GM23248 (cell line): Measurements from ENCODE around the gene DTX3. TPM values are rescaled to one million over a fixed set of nuclear protein-coding genes. Genes with fewer than 3 reads are reported as not detected.

Experiments
- DNase-seq: peaks from one replicate; pipeline ENCODE4 v3.0.0-alpha.2; 2015
- H2AFZ ChIP-seq: fragments of 200-600 bp; sonication (generic); 2 replicates; pipeline ENCODE4 v1.6.1; 2016; ENCODE audit warnings: antibody characterized with exemption
- H3F3A ChIP-seq: fragments of 200-600 bp; sonication (generic); 2 replicates; pipeline ENCODE4 v1.6.1; 2016; ENCODE audit warnings: mild to moderate bottlenecking, antibody characterized with exemption, mixed run types; ENCODE audit not compliant: insufficient read depth
- H3K27ac ChIP-seq: fragments of 200-600 bp; sonication (generic); 2 replicates; pipeline ENCODE4 v1.5.1; 2016; ENCODE audit warnings: mild to moderate bottlenecking
- H3K27me3 ChIP-seq: fragments of 200-600 bp; sonication (generic); replicated peaks from 2 replicates; pipeline ENCODE4 v1.6.1; 2016; ENCODE audit warnings: mild to moderate bottlenecking; ENCODE audit not compliant: insufficient read depth
- H3K36me3 ChIP-seq: fragments of 200-600 bp; sonication (generic); 2 replicates; pipeline ENCODE4 v1.6.1; 2016; ENCODE audit warnings: low read depth, mild to moderate bottlenecking
- H3K4me1 ChIP-seq: fragments of 200-600 bp; sonication (generic); 2 replicates; pipeline ENCODE4 v1.6.1; 2016; ENCODE audit warnings: mild to moderate bottlenecking; ENCODE audit not compliant: insufficient read depth
- H3K4me2 ChIP-seq: fragments of 200-600 bp; sonication (generic); one replicate; pipeline ENCODE4 v1.6.1; 2016; ENCODE audit warnings: mild to moderate bottlenecking; ENCODE audit not compliant: unreplicated experiment
- H3K4me3 ChIP-seq: fragments of 200-600 bp; sonication (generic); 2 replicates; pipeline ENCODE4 v1.5.1; 2016; ENCODE audit warnings: mild to moderate bottlenecking
- H3K79me2 ChIP-seq: fragments of 200-600 bp; sonication (generic); 2 replicates; pipeline ENCODE4 v1.6.1; 2016; ENCODE audit warnings: mild to moderate bottlenecking; ENCODE audit not compliant: insufficient read depth
- H3K9ac ChIP-seq: fragments of 200-600 bp; sonication (generic); 2 replicates; pipeline ENCODE4 v1.6.1; 2016; ENCODE audit warnings: mild to moderate bottlenecking
- H3K9me2 ChIP-seq: fragments of 200-600 bp; sonication (generic); 2 replicates; pipeline ENCODE4 v1.6.1; 2016; ENCODE audit warnings: mixed run types, mild to moderate bottlenecking, moderate library complexity; ENCODE audit not compliant: insufficient read depth
- H3K9me3 ChIP-seq: fragments of 200-600 bp; sonication (generic); one replicate; pipeline ENCODE4 v1.6.1; 2017; ENCODE audit warnings: low read depth
- H4K20me1 ChIP-seq: fragments of 200-600 bp; sonication (generic); 2 replicates; pipeline ENCODE4 v1.6.0; 2016; ENCODE audit not compliant: insufficient read depth
- EZH2 ChIP-seq: fragments of 200-600 bp; sonication (generic); IDR thresholded peaks from 2 replicates; pipeline ENCODE4 v1.6.1; 2018; ENCODE audit warnings: antibody characterized with exemption, mild to moderate bottlenecking; ENCODE audit not compliant: insufficient read depth, poor library complexity, severe bottlenecking
- EZH2phosphoT487 ChIP-seq: fragments of 200-600 bp; sonication (generic); IDR thresholded peaks from 2 replicates; pipeline ENCODE4 v1.6.1; 2018; ENCODE audit warnings: antibody characterized with exemption, moderate library complexity, mild to moderate bottlenecking, low read depth; ENCODE audit not compliant: insufficient read depth
- WGBS, 2 experiments: methylation state at CpG; one replicate each; pipeline ENCODE4 v1.1.6; 2015 to 2017; ENCODE audit warnings: low lambda C conversion rate in 2 of 2, low coverage in 1 of 2; ENCODE audit errors: missing lambda C conversion rate in 2 of 2; 5-methylcytosine and 5-hydroxymethylcytosine counted together
- in situ Hi-C: fragments of 300-500 bp; cut with MboI; formaldehyde crosslinking; loops from 2 replicates; pipeline ENCODE4 v1.15.0; 2020
- polyA plus RNA-seq: library from polyadenylated mRNA; unstranded; fragments of >200 nt; fragmentation: Nextera tagmentation; extraction: Ambion mirVana; gene quantifications from 2 replicates; pipeline ENCODE4 v1.2.1, GENCODE V29; 2016
- total RNA-seq: library from RNA; depleted of rRNA; stranded (reverse); fragments of >200 nt; shearing (Covaris generic); gene quantifications from 2 replicates; pipeline ENCODE4 v1.2.3, GENCODE V29; 2014

DTX3 gene
- total and polyA plus RNA-seq, 2 experiments from 2014 or later: 7.7 to 19.6 TPM

DNA sequence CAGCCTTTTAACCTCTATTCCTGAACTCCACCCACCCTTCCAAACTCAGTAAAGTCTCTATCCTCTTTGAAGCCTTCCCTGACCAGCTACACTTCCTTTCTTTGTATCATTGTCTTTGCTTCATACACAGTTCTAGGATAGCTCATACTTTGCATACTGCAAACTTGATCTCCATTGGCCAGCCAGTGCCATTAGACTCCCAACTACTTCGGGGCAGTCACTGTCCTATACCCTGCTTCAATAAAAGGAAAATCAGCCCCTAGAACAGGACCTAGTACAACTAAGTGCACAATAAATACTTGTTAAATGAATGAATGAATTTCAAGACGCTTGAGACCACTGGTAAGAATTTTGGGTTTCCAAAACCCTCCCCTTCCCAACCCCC lies 14.2 kb upstream of the DTX3 start:
- peak overlapping the region; percentile 95 for H2AFZ ChIP-seq
- H3K4me1 ChIP-seq: peaks cover 15% of the 10 kb centered on the region
- no peaks in the 10 kb centered on the region for H4K20me1 ChIP-seq
- H3K9me2 ChIP-seq: no peaks in the 10 kb centered on the region
- H3K4me2 ChIP-seq: peak overlapping the region; percentile 94
- no peak for DNase-seq
- in situ Hi-C loops: no loop called here
- peak overlapping the region; percentile 78 for H3K9ac ChIP-seq
- H3K36me3 ChIP-seq: no peaks in the 10 kb centered on the region; the same call in 1 of the 2 replicates
- H3K9me3 ChIP-seq: no peaks in the 10 kb centered on the region
- 0 out of 2 replicates have a peak, but pooled peaks cover 5% of the 10 kb centered on the region for H3F3A ChIP-seq
- H3K27me3 ChIP-seq: peaks cover 6% of the 10 kb centered on the region; the same call in 1 of the 2 replicates
- peak overlapping the region; percentile 94 for H3K4me3 ChIP-seq
- TF ChIP-seq EZH2phosphoT487 (no peak), EZH2 (no peak)
- no peak overlapping the region for H3K27ac ChIP-seq
- H3K79me2 ChIP-seq: no peaks in the 10 kb centered on the region
- WGBS, 2 experiments: 0% methylated on average over 2 of the region's 2 CpGs

DNA sequence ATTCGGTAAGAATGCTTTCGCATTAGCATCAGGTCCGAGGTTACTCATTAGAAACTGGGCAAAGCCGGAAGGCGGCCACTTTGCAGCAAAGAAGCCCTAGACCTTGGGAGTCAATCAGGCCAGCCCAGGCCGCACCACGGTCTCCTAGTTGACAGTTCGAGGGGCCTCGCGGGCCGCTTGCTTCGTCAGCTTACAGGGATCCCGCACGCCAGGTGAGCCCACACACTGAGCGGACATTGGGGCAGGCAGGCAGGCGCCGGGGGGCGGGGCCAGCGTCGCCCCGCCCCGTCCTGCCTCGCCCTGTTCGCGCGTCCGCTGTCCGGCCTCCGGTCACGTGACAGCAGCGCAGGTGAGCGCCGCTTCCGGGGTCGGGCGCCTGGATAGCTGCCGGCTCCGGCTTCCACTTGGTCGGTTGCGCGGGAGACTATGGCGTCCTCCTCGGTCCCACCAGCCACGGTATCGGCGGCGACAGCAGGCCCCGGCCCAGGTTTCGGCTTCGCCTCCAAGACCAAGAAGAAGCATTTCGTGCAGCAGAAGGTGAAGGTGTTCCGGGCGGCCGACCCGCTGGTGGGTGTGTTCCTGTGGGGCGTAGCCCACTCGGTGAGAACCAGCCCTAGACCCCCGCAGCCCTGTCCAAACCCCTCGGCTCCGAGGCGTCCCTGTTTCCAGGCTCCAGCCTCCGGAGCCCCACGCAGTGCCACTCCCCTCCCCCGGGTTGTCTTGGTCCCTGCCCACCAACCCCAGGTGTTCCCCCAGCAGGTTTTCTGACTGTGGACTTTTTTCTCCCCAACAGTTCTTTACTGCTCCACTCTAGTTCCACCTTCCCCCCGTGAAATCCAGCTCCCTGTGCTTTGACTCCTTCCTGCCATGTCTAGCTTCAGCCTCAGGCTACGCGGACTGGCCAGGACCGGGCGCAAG lies 13.5 kb upstream of the DTX3 start, which contains the start of gene PIP4K2C:
TSS of gene PIP4K2C (plus strand) at position 329 of the 918 bp plus-strand sequence. CDS start at position 427, 98 bp downstream.
- DNase-seq: peak; percentile 78
- no peaks in the 10 kb centered on the region; the same call in 1 of the 2 replicates for H3K36me3 ChIP-seq
- peak within 1 kb of the TSS; percentile 94 for H3K4me3 ChIP-seq
- 0 out of 2 replicates have a peak, but pooled peaks cover 5% of the 10 kb centered on the region for H3F3A ChIP-seq
- no peaks in the 10 kb centered on the region for H3K79me2 ChIP-seq
- no peaks in the 10 kb centered on the region for H3K9me3 ChIP-seq
- H2AFZ ChIP-seq: peak within 1 kb of the TSS; percentile 95
- peak within 1 kb of the TSS; percentile 94 for H3K4me2 ChIP-seq
- peaks cover 6% of the 10 kb centered on the region; the same call in 1 of the 2 replicates for H3K27me3 ChIP-seq
- no peak for TF ChIP-seq EZH2
- no peak for TF ChIP-seq EZH2phosphoT487
- 3 to 4% methylated on average over 52 to 66 of the region's 69 CpGs for WGBS, 2 experiments
- peaks cover 15% of the 10 kb centered on the region for H3K4me1 ChIP-seq
- peak within 1 kb of the TSS; percentile 78 for H3K9ac ChIP-seq
- in situ Hi-C loops: no loop called here
- no peaks in the 10 kb centered on the region for H4K20me1 ChIP-seq
- no peaks in the 10 kb centered on the region for H3K9me2 ChIP-seq
- no peak within 1 kb of the TSS for H3K27ac ChIP-seq

DNA sequence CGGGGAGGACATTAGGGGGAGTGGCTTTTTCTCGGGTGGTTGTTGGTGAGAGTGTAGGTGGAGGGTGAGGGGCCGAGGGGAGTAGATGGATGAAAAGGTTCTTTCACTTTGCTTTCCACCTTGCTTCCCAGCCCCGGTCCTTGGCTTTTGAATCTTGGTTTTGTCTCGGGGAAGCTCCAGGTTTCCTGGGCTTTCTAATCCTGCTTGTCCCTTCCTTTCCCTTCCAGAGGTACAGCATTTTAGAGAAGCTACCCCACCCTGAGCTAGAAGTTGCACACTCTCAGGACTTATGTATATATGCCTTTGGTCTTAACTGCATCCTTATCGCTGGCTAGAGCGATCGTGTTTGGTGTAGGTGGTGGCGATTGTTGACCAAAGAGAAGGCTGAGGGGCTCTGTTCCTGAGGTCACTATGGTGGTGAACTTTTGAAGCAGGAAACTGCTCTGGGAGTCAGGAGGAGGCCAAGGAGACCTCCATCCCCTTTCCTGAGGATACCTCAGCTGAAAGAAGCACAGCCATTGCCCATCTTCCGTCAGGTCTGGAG lies 12.8 kb upstream of the DTX3 start:
- DNase-seq: no peak
- no peak overlapping the region for H3K27ac ChIP-seq
- in situ Hi-C loops: no loop called here
- H2AFZ ChIP-seq: peak overlapping the region; percentile 95
- H3K79me2 ChIP-seq: no peaks in the 10 kb centered on the region
- H3K9ac ChIP-seq: peak overlapping the region; percentile 78
- peaks cover 4% of the 10 kb centered on the region; the same call in 1 of the 2 replicates for H3K36me3 ChIP-seq
- 0 out of 2 replicates have a peak, but pooled peaks cover 5% of the 10 kb centered on the region for H3F3A ChIP-seq
- 51 to 52% methylated on average over 10 of the region's 10 CpGs for WGBS, 2 experiments
- H4K20me1 ChIP-seq: no peaks in the 10 kb centered on the region
- peaks cover 6% of the 10 kb centered on the region; the same call in 1 of the 2 replicates for H3K27me3 ChIP-seq
- peaks cover 15% of the 10 kb centered on the region for H3K4me1 ChIP-seq
- H3K4me2 ChIP-seq: peak overlapping the region; percentile 94
- peak overlapping the region; percentile 94 for H3K4me3 ChIP-seq
- no peaks in the 10 kb centered on the region for H3K9me3 ChIP-seq
- no peaks in the 10 kb centered on the region for H3K9me2 ChIP-seq
- TF ChIP-seq EZH2 (no peak), EZH2phosphoT487 (no peak)

GRCh38 chr12:57592551-57593165 lies 12.0 kb upstream of the DTX3 start:
- Histone ChIP-seq H2AFZ (no peak overlapping the region), H4K20me1 (no peaks in the 10 kb centered on the region), H3K27ac (no peak overlapping the region), H3K4me1 (peaks cover 15% of the 10 kb centered on the region), H3K79me2 (no peaks in the 10 kb centered on the region), H3K36me3 (peaks cover 4% of the 10 kb centered on the region; the same call in 1 of the 2 replicates), H3K4me2 (no peak overlapping the region), H3K9me3 (no peaks in the 10 kb centered on the region), H3K4me3 (0 out of 2 replicates have a peak overlapping the region, but pooled peaks have one; percentile 94), H3K9me2 (no peaks in the 10 kb centered on the region), H3K9ac (no peak overlapping the region), H3K27me3 (peaks cover 6% of the 10 kb centered on the region; the same call in 1 of the 2 replicates), H3F3A (0 out of 2 replicates have a peak, but pooled peaks cover 5% of the 10 kb centered on the region)
- in situ Hi-C loops: no loop called here
- DNase-seq: peak; percentile 36
- TF ChIP-seq EZH2phosphoT487 (no peak), EZH2 (no peak)
- 89 to 95% methylated on average over 2 of the region's 2 CpGs for WGBS, 2 experiments
